HEK293 (cell line): ENCODE data around the gene HPDL.

Experiments used
- CTCF ChIA-PET: fragments of 350-600 bp; formaldehyde crosslinking; extraction: SDS; loops from one replicate; lab custom pipeline; 2021; ENCODE audit warnings: antibody characterized with exemption; lab: Yijun Ruan, JAX
- POLR2A ChIA-PET: fragments of 300-600 bp; formaldehyde crosslinking; extraction: SDS; loops from one replicate; lab custom pipeline; 2020; ENCODE audit warnings: antibody characterized with exemption, inconsistent platforms; lab: Yijun Ruan, JAX
- H3K27ac ChIP-seq: fragments of 200-500 bp; sonication (Bioruptor generic); 2 replicates; pipeline ENCODE4 v1.5.1; 2014; ENCODE audit warnings: low read depth, low read length, control low read depth, inconsistent platforms; ENCODE audit errors: extremely low read depth
- H3K36me3 ChIP-seq, 2 experiments: fragments of 200-500 bp in 1 of 2; sonication (Bioruptor generic) in 1 of 2; 1 replicate in 1 of 2; 2 replicates in 1 of 2; pipeline ENCODE4 v1.5.1; 2014 to 2017; ENCODE audit warnings: inconsistent platforms in 2 of 2, low read length in 2 of 2; ENCODE audit not compliant: control insufficient read depth in 2 of 2, insufficient read depth in 1 of 2
- H3K4me1 ChIP-seq: fragments of 200-500 bp; sonication (Bioruptor generic); 2 replicates; pipeline ENCODE4 v1.5.1; 2014; ENCODE audit warnings: mild to moderate bottlenecking, low read length, inconsistent platforms; ENCODE audit not compliant: control insufficient read depth, insufficient read depth
- H3K4me3 ChIP-seq: 2 replicates; pipeline ENCODE4 v1.5.1; 2011; ENCODE audit warnings: low read depth, mild to moderate bottlenecking, control low read depth, low read length, moderate library complexity
- H3K9me3 ChIP-seq: fragments of 200-500 bp; sonication (Bioruptor generic); 2 replicates; pipeline ENCODE4 v1.5.1; 2014; ENCODE audit warnings: low read depth, low read length, inconsistent platforms; ENCODE audit not compliant: control insufficient read depth, insufficient read depth
- CTCF ChIP-seq: fragments of 450-650 bp; formaldehyde crosslinking; IDR thresholded peaks from 2 replicates; pipeline ENCODE4 v1.5.1; 2016; ENCODE audit warnings: missing biosample characterization, missing genetic modification characterization
- KLF16 ChIP-seq: fragments of 450-650 bp; formaldehyde crosslinking; IDR thresholded peaks from 2 replicates; pipeline ENCODE4 v1.5.1; 2017; ENCODE audit warnings: missing biosample characterization, missing genetic modification characterization
- KLF17 ChIP-seq: fragments of 450-650 bp; formaldehyde crosslinking; IDR thresholded peaks from 2 replicates; pipeline ENCODE4 v1.5.1; 2016; ENCODE audit warnings: missing biosample characterization, missing genetic modification characterization
- OVOL3 ChIP-seq: fragments of 450-650 bp; formaldehyde crosslinking; IDR thresholded peaks from 2 replicates; pipeline ENCODE4 v1.5.1; 2016; ENCODE audit warnings: missing biosample characterization, missing genetic modification characterization
- PRDM1 ChIP-seq: fragments of 450-650 bp; formaldehyde crosslinking; IDR thresholded peaks from 2 replicates; pipeline ENCODE4; 2016; ENCODE audit warnings: missing biosample characterization, missing genetic modification characterization
- SP7 ChIP-seq: fragments of 450-650 bp; formaldehyde crosslinking; IDR thresholded peaks from 2 replicates; pipeline ENCODE4 v1.5.1; 2016; ENCODE audit warnings: missing biosample characterization, missing genetic modification characterization
- ZBTB11 ChIP-seq: fragments of 450-650 bp; formaldehyde crosslinking; conservative IDR thresholded peaks from 2 replicates; pipeline ENCODE4 v1.5.1; 2016; ENCODE audit warnings: low read depth, missing biosample characterization, missing genetic modification characterization
- ZBTB17 ChIP-seq: fragments of 450-650 bp; formaldehyde crosslinking; IDR thresholded peaks from 2 replicates; pipeline ENCODE4 v1.5.1; 2016; ENCODE audit warnings: missing biosample characterization, missing genetic modification characterization
- ZBTB8A ChIP-seq: fragments of 450-650 bp; formaldehyde crosslinking; IDR thresholded peaks from 2 replicates; pipeline ENCODE4 v1.5.1; 2016; ENCODE audit warnings: missing biosample characterization, missing genetic modification characterization
- ZNF121 ChIP-seq: fragments of 450-650 bp; formaldehyde crosslinking; IDR thresholded peaks from 2 replicates; pipeline ENCODE4 v1.5.1; 2016; ENCODE audit warnings: missing biosample characterization, missing genetic modification characterization
- ZNF157 ChIP-seq: fragments of 450-650 bp; formaldehyde crosslinking; IDR thresholded peaks from 2 replicates; pipeline ENCODE4 v1.5.1; 2016; ENCODE audit warnings: missing biosample characterization, missing genetic modification characterization
- ZNF280D ChIP-seq: fragments of 450-650 bp; formaldehyde crosslinking; IDR thresholded peaks from 2 replicates; pipeline ENCODE4 v1.5.1; 2016; ENCODE audit warnings: missing biosample characterization, missing genetic modification characterization
- ZNF366 ChIP-seq: fragments of 450-650 bp; formaldehyde crosslinking; conservative IDR thresholded peaks from 2 replicates; pipeline ENCODE4 v1.5.1; 2016; ENCODE audit warnings: missing biosample characterization, missing genetic modification characterization
- ZNF394 ChIP-seq: fragments of 450-650 bp; formaldehyde crosslinking; IDR thresholded peaks from 2 replicates; pipeline ENCODE4 v1.5.1; 2016; ENCODE audit warnings: missing biosample characterization, missing genetic modification characterization, mild to moderate bottlenecking, moderate library complexity, borderline replicate concordance
- ZNF513 ChIP-seq: fragments of 450-650 bp; IDR thresholded peaks from 2 replicates; pipeline ENCODE4 v1.5.1; 2018; ENCODE audit warnings: missing biosample characterization, missing genetic modification characterization
- ZNF561 ChIP-seq: fragments of 450-650 bp; IDR thresholded peaks from 2 replicates; pipeline ENCODE4 v1.5.1; 2018; ENCODE audit warnings: missing biosample characterization, missing genetic modification characterization, borderline replicate concordance
- ZNF600 ChIP-seq: fragments of 450-650 bp; formaldehyde crosslinking; IDR thresholded peaks from 2 replicates; pipeline ENCODE4 v1.5.1; 2016; ENCODE audit warnings: missing biosample characterization, missing genetic modification characterization
- ZNF629 ChIP-seq: fragments of 450-650 bp; formaldehyde crosslinking; IDR thresholded peaks from 2 replicates; pipeline ENCODE4 v1.5.1; 2017; ENCODE audit warnings: missing biosample characterization, missing genetic modification characterization
- ZNF785 ChIP-seq: fragments of 450-650 bp; formaldehyde crosslinking; IDR thresholded peaks from 2 replicates; pipeline ENCODE4 v1.5.1; 2016; ENCODE audit warnings: missing biosample characterization, missing genetic modification characterization
- ZSCAN5A ChIP-seq: fragments of 450-650 bp; formaldehyde crosslinking; IDR thresholded peaks from 2 replicates; pipeline ENCODE4 v1.5.1; 2016; ENCODE audit warnings: missing biosample characterization, missing genetic modification characterization

Gene HPDL

GRCh38 chr1:45355683-45356082 lies 29.0 kb downstream of the HPDL start:
- Histone ChIP-seq H3K4me3 (no peak overlapping the region), H3K27ac (no peak overlapping the region), H3K4me1 (peaks cover 7% of the 10 kb centered on the region; the same call in 1 of the 2 replicates), H3K36me3 (no peaks in the 10 kb centered on the region), H3K9me3 (no peaks in the 10 kb centered on the region)
- POLR2A ChIA-PET: interaction anchor here (0.6 to 2.5 kb wide), 5 partner anchors 8 to 136 kb away, joined by 3 to 14 read pairs (median 7); partner anchors contain the start of genes MUTYH, TESK2 and TOE1
- CTCF ChIA-PET: interaction anchor here (0.6 to 11.2 kb wide), 2 partner anchors 137 to 188 kb away, joined by 5 to 157 read pairs; partner anchors contain the start of gene TESK2
- no peak for TF ChIP-seq ZNF121 (tag by site-specific recombination)
- peak; percentile 34; the same call in 1 of the 2 replicates for TF ChIP-seq ZNF394 (tag by site-specific recombination)

GRCh38 chr1:45356186-45356585 lies 29.5 kb downstream of the HPDL start:
- no peak overlapping the region for H3K27ac ChIP-seq
- H3K4me1 ChIP-seq: peaks cover 7% of the 10 kb centered on the region; the same call in 1 of the 2 replicates
- CTCF ChIA-PET: interaction anchor here (0.6 to 11.2 kb wide), 4 partner anchors 58 to 890 kb away, joined by 3 to 157 read pairs (median 5); partner anchors contain the start of gene TESK2
- POLR2A ChIA-PET: interaction anchor here (0.6 to 2.5 kb wide), 6 partner anchors 8 to 330 kb away, joined by 3 to 14 read pairs (median 6); partner anchors contain the start of genes GPBP1L1, MUTYH, TESK2 and TOE1
- no peaks in the 10 kb centered on the region for H3K36me3 ChIP-seq
- H3K9me3 ChIP-seq: no peaks in the 10 kb centered on the region
- no peak overlapping the region for H3K4me3 ChIP-seq
- TF ChIP-seq ZNF600 (tag by site-specific recombination) (peak; percentile 93), ZNF785 (no peak), ZNF157 (tag by site-specific recombination) (no peak), ZNF513 (tag by site-specific recombination) (no peak), ZBTB11 (tag by site-specific recombination) (no peak), ZBTB17 (tag by site-specific recombination) (peak; percentile 74; the same call in 1 of the 2 replicates), ZBTB8A (tag by site-specific recombination) (no peak), ZNF629 (0 out of 2 replicates have a peak, but pooled peaks have one; percentile 28), KLF17 (tag by site-specific recombination) (no peak), OVOL3 (tag by site-specific recombination) (no peak), ZSCAN5A (no peak), KLF16 (tag by site-specific recombination) (no peak), ZNF366 (peak; percentile 73), CTCF (no peak), SP7 (tag by site-specific recombination) (0 out of 2 replicates have a peak, but pooled peaks have one; percentile 34), ZNF561 (no peak), PRDM1 (tag by site-specific recombination) (peak; percentile 67; the same call in 1 of the 2 replicates), ZNF280D (tag by site-specific recombination) (no peak)
